HEK293 (cell line): Measurements from ENCODE around the gene HESX1.

ENCODE experiments used
- KLF16 ChIP-seq: fragments of 450-650 bp; formaldehyde crosslinking; IDR thresholded peaks from 2 replicates; pipeline ENCODE4 v1.5.1; 2017; ENCODE audit warnings: missing biosample characterization, missing genetic modification characterization
- MYNN ChIP-seq: fragments of 450-650 bp; formaldehyde crosslinking; IDR thresholded peaks from 2 replicates; pipeline ENCODE4 v1.5.1; 2016; ENCODE audit warnings: missing biosample characterization, missing genetic modification characterization, borderline replicate concordance
- SP2 ChIP-seq: fragments of 450-650 bp; formaldehyde crosslinking; IDR thresholded peaks from 2 replicates; pipeline ENCODE4 v1.5.1; 2016; ENCODE audit warnings: missing biosample characterization, missing genetic modification characterization
- WT1 ChIP-seq: fragments of 450-650 bp; formaldehyde crosslinking; IDR thresholded peaks from 2 replicates; pipeline ENCODE4 v1.5.1; 2016; ENCODE audit warnings: missing biosample characterization, missing genetic modification characterization
- ZBTB48 ChIP-seq: fragments of 450-650 bp; formaldehyde crosslinking; IDR thresholded peaks from 2 replicates; pipeline ENCODE4 v1.5.1; 2016; ENCODE audit warnings: missing biosample characterization, missing genetic modification characterization
- ZBTB7A ChIP-seq: fragments of 450-650 bp; formaldehyde crosslinking; IDR thresholded peaks from 2 replicates; pipeline ENCODE4 v1.5.1; 2016; ENCODE audit warnings: low read depth, missing biosample characterization, missing genetic modification characterization
- ZFP37 ChIP-seq: fragments of 450-650 bp; formaldehyde crosslinking; IDR thresholded peaks from 2 replicates; pipeline ENCODE4 v1.5.1; 2016; ENCODE audit warnings: missing biosample characterization, missing genetic modification characterization
- ZFP41 ChIP-seq: fragments of 450-650 bp; formaldehyde crosslinking; IDR thresholded peaks from 2 replicates; pipeline ENCODE4 v1.5.1; 2016; ENCODE audit warnings: missing biosample characterization, missing genetic modification characterization, borderline replicate concordance
- ZNF184 ChIP-seq: fragments of 450-650 bp; IDR thresholded peaks from 2 replicates; pipeline ENCODE4 v1.5.1; 2018; ENCODE audit warnings: missing biosample characterization, mild to moderate bottlenecking, missing genetic modification characterization
- ZNF2 ChIP-seq: fragments of 450-650 bp; formaldehyde crosslinking; IDR thresholded peaks from 2 replicates; pipeline ENCODE4 v1.5.1; 2016; ENCODE audit warnings: missing biosample characterization, missing genetic modification characterization
- ZNF37A ChIP-seq: fragments of 450-650 bp; IDR thresholded peaks from 2 replicates; pipeline ENCODE4 v1.5.1; 2018; ENCODE audit warnings: missing biosample characterization, missing genetic modification characterization
- ZNF391 ChIP-seq: fragments of 450-650 bp; formaldehyde crosslinking; IDR thresholded peaks from 2 replicates; pipeline ENCODE4 v1.5.1; 2016; ENCODE audit warnings: low read depth, missing biosample characterization, missing genetic modification characterization, borderline replicate concordance
- ZNF394 ChIP-seq: fragments of 450-650 bp; formaldehyde crosslinking; IDR thresholded peaks from 2 replicates; pipeline ENCODE4 v1.5.1; 2016; ENCODE audit warnings: missing biosample characterization, missing genetic modification characterization, mild to moderate bottlenecking, moderate library complexity, borderline replicate concordance
- ZNF416 ChIP-seq: fragments of 450-650 bp; formaldehyde crosslinking; IDR thresholded peaks from 2 replicates; pipeline ENCODE4 v1.5.1; 2016; ENCODE audit warnings: missing biosample characterization, missing genetic modification characterization
- ZNF510 ChIP-seq: fragments of 450-650 bp; formaldehyde crosslinking; IDR thresholded peaks from 2 replicates; pipeline ENCODE4 v1.5.1; 2018; ENCODE audit warnings: mild to moderate bottlenecking, missing genetic modification characterization, missing biosample characterization; ENCODE audit not compliant: insufficient replicate concordance
- ZNF530 ChIP-seq: fragments of 450-650 bp; formaldehyde crosslinking; IDR thresholded peaks from 2 replicates; pipeline ENCODE4 v1.5.1; 2016; ENCODE audit warnings: low read depth, missing biosample characterization, missing genetic modification characterization
- ZNF555 ChIP-seq: fragments of 450-650 bp; formaldehyde crosslinking; conservative IDR thresholded peaks from 2 replicates; pipeline ENCODE4 v1.5.1; 2017; ENCODE audit warnings: missing biosample characterization, mild to moderate bottlenecking, missing genetic modification characterization, inconsistent platforms
- ZNF624 ChIP-seq: fragments of 450-650 bp; formaldehyde crosslinking; IDR thresholded peaks from 2 replicates; pipeline ENCODE4 v1.5.1; 2017; ENCODE audit warnings: missing biosample characterization, missing genetic modification characterization
- ZNF76 ChIP-seq: fragments of 450-650 bp; formaldehyde crosslinking; IDR thresholded peaks from 2 replicates; pipeline ENCODE4; 2016; ENCODE audit warnings: low read depth, missing biosample characterization, missing genetic modification characterization, borderline replicate concordance
- ZNF837 ChIP-seq: fragments of 450-650 bp; formaldehyde crosslinking; IDR thresholded peaks from 2 replicates; pipeline ENCODE4 v1.5.1; 2016; ENCODE audit warnings: missing biosample characterization, missing genetic modification characterization
- TF ChIP-seq, protein P1 (sequence below): fragments of 450-650 bp; formaldehyde crosslinking; IDR thresholded peaks from 2 replicates; pipeline ENCODE4 v1.5.1; 2016; ENCODE audit warnings: missing biosample characterization, missing genetic modification characterization
- TF ChIP-seq, protein P2 (sequence below): fragments of 450-650 bp; formaldehyde crosslinking; conservative IDR thresholded peaks from 2 replicates; pipeline ENCODE4 v1.5.1; 2016; ENCODE audit warnings: low read depth, missing biosample characterization, missing genetic modification characterization
- TF ChIP-seq, protein P3 (sequence below): fragments of 450-650 bp; formaldehyde crosslinking; IDR thresholded peaks from 2 replicates; pipeline ENCODE4 v1.5.1; 2017; ENCODE audit warnings: missing biosample characterization, missing genetic modification characterization
- TF ChIP-seq, protein P4 (sequence below): IDR thresholded peaks from 2 replicates; pipeline ENCODE4 v1.6.1; 2011; ENCODE audit warnings: mild to moderate bottlenecking, low read depth, low read length, borderline replicate concordance
- TF ChIP-seq, protein P5 (sequence below): fragments of 450-650 bp; formaldehyde crosslinking; IDR thresholded peaks from 2 replicates; pipeline ENCODE4 v1.5.1; 2016; ENCODE audit warnings: missing biosample characterization, missing genetic modification characterization
- TF ChIP-seq, protein P6 (sequence below): fragments of 450-650 bp; formaldehyde crosslinking; IDR thresholded peaks from 2 replicates; pipeline ENCODE4 v1.5.1; 2016; ENCODE audit warnings: missing biosample characterization, missing genetic modification characterization

The HESX1 gene

DNA sequence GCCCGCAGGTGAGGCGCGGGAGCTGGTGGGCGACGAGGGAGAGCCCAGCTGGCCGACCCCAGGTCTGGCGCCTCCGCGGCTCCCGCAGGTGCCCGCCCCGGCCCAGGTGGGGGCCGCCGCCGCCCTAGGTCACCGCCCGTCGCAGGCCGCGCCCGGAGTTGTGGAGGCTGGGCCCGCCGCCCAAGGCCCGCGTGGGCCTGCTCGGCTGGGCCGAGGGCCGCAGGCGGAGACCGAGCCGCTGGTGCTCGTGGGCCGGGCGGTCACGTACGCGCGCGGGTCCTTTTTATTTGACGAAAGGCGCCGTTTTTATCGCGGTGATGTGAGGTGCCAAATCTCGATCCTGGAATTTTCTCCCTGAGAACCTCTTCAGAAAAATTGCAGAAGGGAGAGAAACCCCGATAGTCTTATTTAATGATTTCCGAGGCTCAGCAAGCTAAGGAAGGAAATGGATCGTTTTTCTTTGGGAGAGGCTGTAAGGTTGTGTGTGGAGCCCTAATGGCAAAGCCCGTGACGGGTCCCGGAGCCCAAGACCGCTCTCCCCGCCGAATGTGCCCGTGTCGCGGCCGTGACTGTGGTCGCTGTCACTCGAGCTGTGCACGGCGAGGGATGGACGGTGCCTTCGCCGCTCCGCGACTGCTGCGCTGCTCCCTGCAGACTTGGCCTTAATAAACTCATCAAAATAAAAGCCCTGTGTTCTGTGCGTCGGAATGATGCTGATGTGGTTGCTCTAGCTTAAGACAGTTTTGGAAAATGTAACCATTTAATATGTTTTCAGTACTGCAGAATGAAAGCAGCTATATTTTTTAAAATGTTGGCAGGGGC is 28.4 kb upstream of the HESX1 start (continued):
- TF ChIP-seq ZFP41 (tag by site-specific recombination): no peak
- TF ChIP-seq, protein P1, sequence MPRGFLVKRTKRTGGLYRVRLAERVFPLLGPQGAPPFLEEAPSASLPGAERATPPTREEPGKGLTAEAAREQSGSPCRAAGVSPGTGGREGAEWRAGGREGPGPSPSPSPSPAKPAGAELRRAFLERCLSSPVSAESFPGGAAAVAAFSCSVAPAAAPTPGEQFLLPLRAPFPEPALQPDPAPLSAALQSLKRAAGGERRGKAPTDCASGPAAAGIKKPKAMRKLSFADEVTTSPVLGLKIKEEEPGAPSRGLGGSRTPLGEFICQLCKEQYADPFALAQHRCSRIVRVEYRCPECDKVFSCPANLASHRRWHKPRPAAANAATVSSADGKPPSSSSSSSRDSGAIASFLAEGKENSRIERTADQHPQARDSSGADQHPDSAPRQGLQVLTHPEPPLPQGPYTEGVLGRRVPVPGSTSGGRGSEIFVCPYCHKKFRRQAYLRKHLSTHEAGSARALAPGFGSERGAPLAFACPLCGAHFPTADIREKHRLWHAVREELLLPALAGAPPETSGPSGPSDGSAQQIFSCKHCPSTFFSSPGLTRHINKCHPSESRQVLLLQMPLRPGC (tag by site-specific recombination): 0 out of 2 replicates have a peak, but pooled peaks have one; percentile 56
- TF ChIP-seq ZNF184 (tag by site-specific recombination): no peak
- no peak for TF ChIP-seq ZNF510 (tag by site-specific recombination)
- no peak for TF ChIP-seq ZNF530
- no peak for TF ChIP-seq ZNF37A (tag by site-specific recombination)
- peak; percentile 55; the same call in 1 of the 2 replicates for TF ChIP-seq ZNF394 (tag by site-specific recombination)
- TF ChIP-seq ZNF76 (tag by site-specific recombination): no peak
- TF ChIP-seq ZBTB48: peak; percentile 35; the same call in 1 of the 2 replicates
- no peak for TF ChIP-seq SP2
- TF ChIP-seq, protein P2, sequence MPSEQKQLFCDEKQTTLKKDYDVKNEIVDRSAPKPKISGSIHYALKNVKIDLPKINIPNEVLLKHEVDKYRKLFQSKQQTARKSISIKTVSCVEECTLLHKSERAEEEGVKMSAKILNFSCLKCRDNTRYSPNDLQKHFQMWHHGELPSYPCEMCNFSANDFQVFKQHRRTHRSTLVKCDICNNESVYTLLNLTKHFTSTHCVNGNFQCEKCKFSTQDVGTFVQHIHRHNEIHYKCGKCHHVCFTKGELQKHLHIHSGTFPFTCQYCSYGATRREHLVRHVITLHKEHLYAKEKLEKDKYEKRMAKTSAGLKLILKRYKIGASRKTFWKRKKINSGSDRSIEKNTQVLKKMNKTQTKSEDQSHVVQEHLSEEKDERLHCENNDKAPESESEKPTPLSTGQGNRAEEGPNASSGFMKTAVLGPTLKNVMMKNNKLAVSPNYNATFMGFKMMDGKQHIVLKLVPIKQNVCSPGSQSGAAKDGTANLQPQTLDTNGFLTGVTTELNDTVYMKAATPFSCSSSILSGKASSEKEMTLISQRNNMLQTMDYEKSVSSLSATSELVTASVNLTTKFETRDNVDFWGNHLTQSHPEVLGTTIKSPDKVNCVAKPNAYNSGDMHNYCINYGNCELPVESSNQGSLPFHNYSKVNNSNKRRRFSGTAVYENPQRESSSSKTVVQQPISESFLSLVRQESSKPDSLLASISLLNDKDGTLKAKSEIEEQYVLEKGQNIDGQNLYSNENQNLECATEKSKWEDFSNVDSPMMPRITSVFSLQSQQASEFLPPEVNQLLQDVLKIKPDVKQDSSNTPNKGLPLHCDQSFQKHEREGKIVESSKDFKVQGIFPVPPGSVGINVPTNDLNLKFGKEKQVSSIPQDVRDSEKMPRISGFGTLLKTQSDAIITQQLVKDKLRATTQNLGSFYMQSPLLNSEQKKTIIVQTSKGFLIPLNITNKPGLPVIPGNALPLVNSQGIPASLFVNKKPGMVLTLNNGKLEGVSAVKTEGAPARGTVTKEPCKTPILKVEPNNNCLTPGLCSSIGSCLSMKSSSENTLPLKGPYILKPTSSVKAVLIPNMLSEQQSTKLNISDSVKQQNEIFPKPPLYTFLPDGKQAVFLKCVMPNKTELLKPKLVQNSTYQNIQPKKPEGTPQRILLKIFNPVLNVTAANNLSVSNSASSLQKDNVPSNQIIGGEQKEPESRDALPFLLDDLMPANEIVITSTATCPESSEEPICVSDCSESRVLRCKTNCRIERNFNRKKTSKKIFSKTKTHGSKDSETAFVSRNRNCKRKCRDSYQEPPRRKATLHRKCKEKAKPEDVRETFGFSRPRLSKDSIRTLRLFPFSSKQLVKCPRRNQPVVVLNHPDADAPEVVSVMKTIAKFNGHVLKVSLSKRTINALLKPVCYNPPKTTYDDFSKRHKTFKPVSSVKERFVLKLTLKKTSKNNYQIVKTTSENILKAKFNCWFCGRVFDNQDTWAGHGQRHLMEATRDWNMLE (tag by site-specific recombination): no peak
- no peak for TF ChIP-seq ZNF391 (tag by site-specific recombination)
- no peak for TF ChIP-seq WT1
- TF ChIP-seq ZNF555 (tag by site-specific recombination): no peak
- TF ChIP-seq, protein P3, sequence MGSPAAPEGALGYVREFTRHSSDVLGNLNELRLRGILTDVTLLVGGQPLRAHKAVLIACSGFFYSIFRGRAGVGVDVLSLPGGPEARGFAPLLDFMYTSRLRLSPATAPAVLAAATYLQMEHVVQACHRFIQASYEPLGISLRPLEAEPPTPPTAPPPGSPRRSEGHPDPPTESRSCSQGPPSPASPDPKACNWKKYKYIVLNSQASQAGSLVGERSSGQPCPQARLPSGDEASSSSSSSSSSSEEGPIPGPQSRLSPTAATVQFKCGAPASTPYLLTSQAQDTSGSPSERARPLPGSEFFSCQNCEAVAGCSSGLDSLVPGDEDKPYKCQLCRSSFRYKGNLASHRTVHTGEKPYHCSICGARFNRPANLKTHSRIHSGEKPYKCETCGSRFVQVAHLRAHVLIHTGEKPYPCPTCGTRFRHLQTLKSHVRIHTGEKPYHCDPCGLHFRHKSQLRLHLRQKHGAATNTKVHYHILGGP: no peak
- TF ChIP-seq, protein P4, sequence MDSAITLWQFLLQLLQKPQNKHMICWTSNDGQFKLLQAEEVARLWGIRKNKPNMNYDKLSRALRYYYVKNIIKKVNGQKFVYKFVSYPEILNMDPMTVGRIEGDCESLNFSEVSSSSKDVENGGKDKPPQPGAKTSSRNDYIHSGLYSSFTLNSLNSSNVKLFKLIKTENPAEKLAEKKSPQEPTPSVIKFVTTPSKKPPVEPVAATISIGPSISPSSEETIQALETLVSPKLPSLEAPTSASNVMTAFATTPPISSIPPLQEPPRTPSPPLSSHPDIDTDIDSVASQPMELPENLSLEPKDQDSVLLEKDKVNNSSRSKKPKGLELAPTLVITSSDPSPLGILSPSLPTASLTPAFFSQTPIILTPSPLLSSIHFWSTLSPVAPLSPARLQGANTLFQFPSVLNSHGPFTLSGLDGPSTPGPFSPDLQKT: no peak
- TF ChIP-seq ZFP37 (tag by site-specific recombination): no peak
- TF ChIP-seq KLF16 (tag by site-specific recombination): no peak
- no peak for TF ChIP-seq ZNF837 (tag by site-specific recombination)
- TF ChIP-seq MYNN (tag by site-specific recombination): peak; percentile 98
- no peak for TF ChIP-seq ZNF624 (tag by site-specific recombination)
- no peak for TF ChIP-seq ZNF2 (tag by site-specific recombination)
- no peak for TF ChIP-seq ZNF416
- TF ChIP-seq ZBTB7A (tag by site-specific recombination): no peak
- TF ChIP-seq, protein P5, sequence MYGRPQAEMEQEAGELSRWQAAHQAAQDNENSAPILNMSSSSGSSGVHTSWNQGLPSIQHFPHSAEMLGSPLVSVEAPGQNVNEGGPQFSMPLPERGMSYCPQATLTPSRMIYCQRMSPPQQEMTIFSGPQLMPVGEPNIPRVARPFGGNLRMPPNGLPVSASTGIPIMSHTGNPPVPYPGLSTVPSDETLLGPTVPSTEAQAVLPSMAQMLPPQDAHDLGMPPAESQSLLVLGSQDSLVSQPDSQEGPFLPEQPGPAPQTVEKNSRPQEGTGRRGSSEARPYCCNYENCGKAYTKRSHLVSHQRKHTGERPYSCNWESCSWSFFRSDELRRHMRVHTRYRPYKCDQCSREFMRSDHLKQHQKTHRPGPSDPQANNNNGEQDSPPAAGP (tag by site-specific recombination): no peak
- TF ChIP-seq, protein P6, sequence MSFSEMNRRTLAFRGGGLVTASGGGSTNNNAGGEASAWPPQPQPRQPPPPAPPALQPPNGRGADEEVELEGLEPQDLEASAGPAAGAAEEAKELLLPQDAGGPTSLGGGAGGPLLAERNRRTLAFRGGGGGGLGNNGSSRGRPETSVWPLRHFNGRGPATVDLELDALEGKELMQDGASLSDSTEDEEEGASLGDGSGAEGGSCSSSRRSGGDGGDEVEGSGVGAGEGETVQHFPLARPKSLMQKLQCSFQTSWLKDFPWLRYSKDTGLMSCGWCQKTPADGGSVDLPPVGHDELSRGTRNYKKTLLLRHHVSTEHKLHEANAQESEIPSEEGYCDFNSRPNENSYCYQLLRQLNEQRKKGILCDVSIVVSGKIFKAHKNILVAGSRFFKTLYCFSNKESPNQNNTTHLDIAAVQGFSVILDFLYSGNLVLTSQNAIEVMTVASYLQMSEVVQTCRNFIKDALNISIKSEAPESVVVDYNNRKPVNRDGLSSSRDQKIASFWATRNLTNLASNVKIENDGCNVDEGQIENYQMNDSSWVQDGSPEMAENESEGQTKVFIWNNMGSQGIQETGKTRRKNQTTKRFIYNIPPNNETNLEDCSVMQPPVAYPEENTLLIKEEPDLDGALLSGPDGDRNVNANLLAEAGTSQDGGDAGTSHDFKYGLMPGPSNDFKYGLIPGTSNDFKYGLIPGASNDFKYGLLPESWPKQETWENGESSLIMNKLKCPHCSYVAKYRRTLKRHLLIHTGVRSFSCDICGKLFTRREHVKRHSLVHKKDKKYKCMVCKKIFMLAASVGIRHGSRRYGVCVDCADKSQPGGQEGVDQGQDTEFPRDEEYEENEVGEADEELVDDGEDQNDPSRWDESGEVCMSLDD (tag by site-specific recombination): no peak
